Prostate gland (tissue), 2 donors: ENCODE data around the gene COL5A1. TPM values are rescaled to one million over a fixed set of nuclear protein-coding genes. Genes with fewer than 3 reads are reported as not detected.

Source experiments
- DNase-seq: peaks from one replicate; pipeline ENCODE4 v3.0.0-alpha.2; 2019; ENCODE audit warnings: low spot score
- H3K27ac ChIP-seq, 2 donors: fragments of 200-600 bp; sonication (generic); 2 replicates each; pipeline ENCODE4 v1.5.1; 2017 to 2019
- H3K27me3 ChIP-seq: fragments of 200-600 bp; sonication (generic); replicated peaks from 2 replicates; pipeline ENCODE4 v1.5.1; 2019; ENCODE audit not compliant: insufficient read depth
- H3K36me3 ChIP-seq, 2 donors: fragments of 200-600 bp; sonication (generic); 1 replicate in 1 of 2; 2 replicates in 1 of 2; pipeline versions ENCODE4 v1.5.1 to v1.8.1; 2017 to 2019
- H3K4me1 ChIP-seq: fragments of 200-600 bp; sonication (generic); replicated peaks from 2 replicates; pipeline ENCODE4 v1.5.1; 2019
- H3K4me3 ChIP-seq, 2 donors: fragments of 200-600 bp; sonication (generic); 2 replicates each; pipeline ENCODE4 v1.5.1; 2017 to 2019
- H3K9me3 ChIP-seq: fragments of 200-600 bp; sonication (generic); 2 replicates; pipeline ENCODE4 v1.5.1; 2017
- CTCF ChIP-seq, 4 experiments: fragments of 200-600 bp in 2 of 4; fragments of 450-650 bp in 2 of 4; sonication (generic) in 2 of 4; IDR thresholded peaks; 1 replicate in 3 of 4; 2 replicates in 1 of 4; pipeline ENCODE4 v1.5.1; 2016 to 2019; ENCODE audit warnings: antibody characterized with exemption in 4 of 4, mild to moderate bottlenecking in 2 of 4, moderate library complexity in 2 of 4
- POLR2A ChIP-seq: fragments of 450-650 bp; IDR thresholded peaks from one replicate; pipeline ENCODE4 v1.6.1; 2016; ENCODE audit warnings: antibody characterized with exemption, mild to moderate bottlenecking
- POLR2AphosphoS5 ChIP-seq: sonication (generic); formaldehyde crosslinking; IDR thresholded peaks from one replicate; pipeline ENCODE4 v1.6.1; 2017; ENCODE audit warnings: antibody characterized with exemption
- WGBS: methylation state at CpG from one replicate; pipeline ENCODE4 v1.1.5; 2018; 5-methylcytosine and 5-hydroxymethylcytosine counted together
- intact Hi-C: fragments of 100-400 bp; cut with DNase I; formaldehyde crosslinking; loops from one replicate; pipeline ENCODE4 v1.14.2; 2022
- total RNA-seq, 2 donors: library from RNA; depleted of rRNA; stranded (reverse); fragments of >200 nt; gene quantifications; one replicate each; pipeline ENCODE4 v1.1.0, GENCODE V29; 2016

Gene COL5A1
- total RNA-seq, 2 donors from 2014 or later, result 16.9 to 36.0 TPM

- no peaks in the 10 kb centered on the region for H3K36me3 ChIP-seq
- no peak for DNase-seq
- H3K4me1 ChIP-seq, result no peaks in the 10 kb centered on the region
- intact Hi-C loops, result no loop called here
- no peaks in the 10 kb centered on the region for H3K27me3 ChIP-seq
- no peaks in the 10 kb centered on the region for H3K9me3 ChIP-seq
- no peak overlapping the region for H3K27ac ChIP-seq
- WGBS, result 93% methylated on average over 13 of the region's 13 CpGs
- H3K4me3 ChIP-seq, result no peak overlapping the region
- TF ChIP-seq POLR2A (no peak), CTCF (IDR thresholded peaks at IDR 0.05) (no peak), POLR2AphosphoS5 (no peak)
These were observed 238.3 kb downstream of the COL5A1 start for GRCh38 chr9:134879664-134880483.

GRCh38 chr9:134880484-134881312 is 239.1 kb downstream of the COL5A1 start, which contains the start of gene FCN2:
FCN2 (plus strand) TSS chr9:134880810; CDS start chr9:134880822, 12 bp downstream.
- H3K4me3 ChIP-seq, result no peak within 1 kb of the TSS
- TF ChIP-seq CTCF (IDR thresholded peaks at IDR 0.05), result no peak
- no peak for TF ChIP-seq POLR2A
- TF ChIP-seq POLR2AphosphoS5, result no peak
- no peak within 1 kb of the TSS for H3K27ac ChIP-seq
- 77% methylated on average over 22 of the region's 25 CpGs for WGBS
- DNase-seq, result no peak
- H3K27me3 ChIP-seq, result no peaks in the 10 kb centered on the region
- H3K36me3 ChIP-seq, result no peaks in the 10 kb centered on the region
- intact Hi-C loops, result no loop called here
- H3K4me1 ChIP-seq, result no peaks in the 10 kb centered on the region
- H3K9me3 ChIP-seq, result no peaks in the 10 kb centered on the region

- no peak for DNase-seq
- TF ChIP-seq POLR2AphosphoS5 (no peak), CTCF (IDR thresholded peaks at IDR 0.05) (no peak), POLR2A (no peak)
- intact Hi-C loops, result no loop called here
- Histone ChIP-seq H3K27ac (no peak overlapping the region), H3K9me3 (no peaks in the 10 kb centered on the region), H3K36me3 (no peaks in the 10 kb centered on the region), H3K4me3 (no peak overlapping the region), H3K27me3 (no peaks in the 10 kb centered on the region), H3K4me1 (no peaks in the 10 kb centered on the region)
- 91% methylated on average over 13 of the region's 13 CpGs for WGBS
These were observed 239.7 kb downstream of the COL5A1 start for GRCh38 chr9:134881313-134881670.

- no peaks in the 10 kb centered on the region for H3K27me3 ChIP-seq
- no peak overlapping the region for H3K4me3 ChIP-seq
- intact Hi-C loops, result no loop called here
- H3K27ac ChIP-seq, result no peak overlapping the region
- H3K36me3 ChIP-seq, result no peaks in the 10 kb centered on the region
- no peak for DNase-seq
- H3K4me1 ChIP-seq, result no peaks in the 10 kb centered on the region
- TF ChIP-seq CTCF (IDR thresholded peaks at IDR 0.05) (no peak), POLR2AphosphoS5 (no peak), POLR2A (no peak)
- no peaks in the 10 kb centered on the region for H3K9me3 ChIP-seq
- WGBS, result 83% methylated on average over 3 of the region's 3 CpGs
These were observed 240.7 kb downstream of the COL5A1 start for GRCh38 chr9:134882204-134882785.
